MM.1S (cell line): ENCODE measurements around the gene RASL10B.

Experiments used
- CTCF ChIP-seq: fragments of 300-600 bp; sonication (generic); IDR thresholded peaks from 2 replicates; pipeline ENCODE4 v1.5.1; 2016; ENCODE audit warnings: antibody characterized with exemption, low read length, mixed read lengths
- EZH2 ChIP-seq: fragments of 300-600 bp; sonication (generic); optimal IDR thresholded peaks from 2 replicates; pipeline ENCODE3; 2017; ENCODE audit warnings: low read depth, mild to moderate bottlenecking, antibody characterized with exemption, low read length, mixed read lengths

DNA sequence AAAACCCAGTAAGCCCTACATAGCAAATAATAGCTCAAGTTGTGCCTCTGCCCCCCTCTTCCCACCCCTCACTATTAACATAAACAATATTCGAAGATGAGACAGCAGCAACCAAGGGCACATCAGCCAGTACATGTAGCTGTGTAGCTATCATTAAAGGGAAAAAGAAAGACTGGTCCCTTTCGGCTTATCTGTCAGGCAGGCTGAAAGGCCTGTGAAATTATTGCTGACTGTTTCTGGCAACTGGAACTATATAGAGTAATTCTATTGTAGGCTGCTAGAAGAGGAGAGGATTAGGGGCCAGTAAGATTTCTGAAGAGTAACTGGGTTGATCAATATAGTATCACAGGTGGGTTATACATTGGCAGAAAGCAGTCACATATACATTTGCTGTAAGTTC is 36.5 kb upstream of the RASL10B start:
- TF ChIP-seq CTCF (no peak), EZH2 (no peak)
